GM15510 (cell line): ENCODE results near the gene EPOP.

Experiments
- POLR2A ChIP-seq: IDR thresholded peaks from 3 replicates; pipeline ENCODE4 v1.6.1; 2011; ENCODE audit warnings: borderline replicate concordance; ENCODE audit not compliant: insufficient read length; ENCODE audit errors: extremely low read depth

EPOP gene

DNA sequence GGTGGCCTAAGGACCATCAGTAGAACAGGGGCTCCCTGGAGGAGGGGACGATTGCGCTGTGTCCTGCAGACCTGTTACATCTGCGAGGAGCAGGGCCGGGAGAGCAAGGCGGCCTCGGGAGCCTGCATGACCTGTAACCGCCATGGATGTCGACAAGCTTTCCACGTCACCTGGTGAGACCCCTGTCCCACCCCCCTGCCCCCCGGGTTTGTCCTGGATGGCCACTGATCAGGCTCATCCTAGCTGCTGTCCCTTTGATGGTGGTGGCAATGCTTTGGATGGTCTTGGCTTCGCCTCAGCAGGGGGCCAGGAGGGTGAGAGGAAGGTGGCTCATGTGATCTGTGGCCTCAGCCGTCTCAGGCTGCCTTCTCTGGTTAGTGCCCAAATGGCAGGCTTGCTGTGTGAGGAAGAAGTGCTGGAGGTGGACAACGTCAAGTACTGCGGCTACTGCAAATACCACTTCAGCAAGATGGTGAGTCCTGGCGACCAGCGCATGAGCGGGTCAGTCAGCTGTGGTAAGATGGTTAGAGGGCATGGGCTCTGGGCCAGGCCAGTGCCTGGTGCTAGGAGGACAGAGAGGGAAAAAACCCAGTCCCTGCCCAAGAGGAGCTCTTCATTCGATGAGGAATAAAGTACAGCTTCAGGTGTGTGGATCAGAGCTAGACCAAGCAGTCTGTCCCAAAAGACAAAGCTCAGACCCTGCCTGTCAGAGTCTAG, 34.5 kb upstream of the EPOP start:
- TF ChIP-seq POLR2A = no peak

DNA sequence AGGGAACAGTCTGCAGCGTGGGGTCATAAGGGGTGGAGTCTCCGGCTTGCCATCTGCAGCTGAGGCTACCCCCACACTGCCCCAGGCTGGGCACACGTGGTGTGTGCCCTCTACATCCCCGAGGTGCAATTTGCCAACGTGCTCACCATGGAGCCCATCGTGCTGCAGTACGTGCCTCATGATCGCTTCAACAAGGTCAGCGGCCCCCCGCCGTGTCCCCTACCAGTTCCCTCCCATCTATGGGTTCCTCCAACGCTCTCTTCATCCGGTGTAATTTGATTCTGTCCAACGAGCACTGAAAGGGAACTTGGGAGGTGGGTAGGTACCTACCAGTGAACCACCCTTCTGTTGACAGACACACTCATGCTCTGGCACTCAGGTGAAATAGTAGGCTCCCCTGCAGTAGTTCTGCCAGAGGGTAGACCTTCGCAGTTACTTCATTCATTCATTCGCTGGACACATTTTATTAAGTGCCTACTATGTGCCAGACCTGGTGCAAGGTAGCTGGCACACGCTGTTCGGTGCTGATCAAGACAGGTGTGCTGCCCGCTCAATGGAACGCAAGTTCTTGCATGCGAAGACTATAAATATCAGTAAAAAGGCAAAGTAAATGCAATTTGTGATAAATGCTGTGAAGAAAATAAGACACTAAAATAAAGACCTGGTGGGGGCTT, 33.1 kb upstream of the EPOP start:
- no peak for TF ChIP-seq POLR2A

DNA sequence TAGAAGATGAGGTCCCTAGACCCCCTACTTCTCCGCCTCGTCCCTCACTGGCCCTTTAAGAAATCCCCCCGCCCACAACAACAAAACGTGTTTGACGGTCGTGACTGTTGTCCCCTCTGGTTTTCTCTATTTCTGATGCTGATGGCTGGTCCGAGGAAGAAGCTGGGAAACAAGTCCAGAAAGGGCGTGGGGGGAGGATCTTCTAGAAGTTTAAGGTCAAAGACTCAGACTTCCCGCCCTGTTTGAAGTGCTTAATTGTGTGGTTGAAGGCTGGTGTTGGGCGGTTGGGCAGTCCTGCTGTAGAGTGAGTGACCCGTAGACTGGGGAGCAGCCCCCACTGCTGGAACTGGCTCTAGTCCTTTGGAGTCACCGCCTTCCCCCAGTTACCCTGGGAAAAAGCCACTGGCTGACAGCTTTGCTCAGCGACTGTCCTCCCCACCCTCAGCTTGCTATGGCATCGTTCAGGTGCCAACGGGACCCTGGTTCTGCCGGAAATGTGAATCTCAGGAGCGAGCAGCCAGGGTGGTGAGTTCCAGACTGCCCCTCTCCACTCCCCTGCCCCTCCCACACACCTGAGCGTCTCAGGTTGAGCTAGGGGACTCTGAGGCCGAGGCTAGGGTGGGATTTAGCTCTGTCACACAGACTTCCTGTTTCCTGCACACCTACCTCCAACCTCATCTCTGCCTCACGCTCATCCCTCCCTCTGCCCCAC, 31.9 kb upstream of the EPOP start:
- no peak for TF ChIP-seq POLR2A

DNA sequence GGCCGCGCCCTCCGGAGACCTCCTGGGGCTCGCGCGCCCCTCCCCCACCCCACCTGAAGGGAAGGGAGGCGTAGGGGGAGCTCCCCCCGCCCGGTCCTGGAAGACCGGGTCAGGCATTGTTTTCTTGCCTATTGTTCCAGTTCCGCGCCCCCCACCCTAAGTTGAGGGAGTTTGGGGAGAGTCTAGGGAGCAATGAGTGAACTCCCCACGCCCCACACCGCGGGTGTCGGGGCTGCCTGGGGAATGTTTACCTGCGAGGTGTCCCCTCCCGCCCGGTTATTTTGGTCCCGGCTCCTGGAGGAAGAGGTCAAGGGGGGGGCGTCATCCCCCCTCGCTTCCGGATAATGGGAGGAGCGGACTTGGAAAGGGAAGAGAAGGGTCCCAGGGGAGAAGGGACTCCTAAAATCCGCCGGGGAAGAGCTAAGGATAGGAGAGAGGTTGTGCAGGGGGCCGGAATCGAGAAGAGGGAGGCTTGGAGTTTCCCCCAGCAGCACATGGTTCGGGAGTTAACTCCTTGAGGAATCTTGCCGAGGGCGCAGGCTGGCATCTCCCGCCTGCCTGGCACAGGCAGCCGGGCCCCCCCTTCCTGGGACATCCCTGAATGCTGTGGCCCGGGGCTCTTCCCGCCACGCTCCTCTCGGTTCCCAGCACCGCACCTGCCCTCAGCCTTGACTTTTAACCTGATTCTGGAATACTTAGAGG, 31.2 kb upstream of the EPOP start:
- no peak for TF ChIP-seq POLR2A

DNA sequence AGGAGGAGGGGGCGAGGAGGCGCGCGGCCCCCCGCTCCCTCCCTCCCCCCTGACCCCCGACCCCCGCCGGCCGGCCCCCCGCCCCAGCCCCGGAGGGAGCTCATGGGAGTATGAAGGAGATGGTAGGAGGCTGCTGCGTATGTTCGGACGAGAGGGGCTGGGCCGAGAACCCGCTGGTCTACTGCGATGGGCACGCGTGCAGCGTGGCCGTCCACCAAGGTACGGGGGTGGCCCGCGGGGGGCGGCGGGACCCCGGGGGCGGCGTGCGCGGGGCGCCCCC, 30.7 kb upstream of the EPOP start:
- TF ChIP-seq POLR2A = no peak

DNA sequence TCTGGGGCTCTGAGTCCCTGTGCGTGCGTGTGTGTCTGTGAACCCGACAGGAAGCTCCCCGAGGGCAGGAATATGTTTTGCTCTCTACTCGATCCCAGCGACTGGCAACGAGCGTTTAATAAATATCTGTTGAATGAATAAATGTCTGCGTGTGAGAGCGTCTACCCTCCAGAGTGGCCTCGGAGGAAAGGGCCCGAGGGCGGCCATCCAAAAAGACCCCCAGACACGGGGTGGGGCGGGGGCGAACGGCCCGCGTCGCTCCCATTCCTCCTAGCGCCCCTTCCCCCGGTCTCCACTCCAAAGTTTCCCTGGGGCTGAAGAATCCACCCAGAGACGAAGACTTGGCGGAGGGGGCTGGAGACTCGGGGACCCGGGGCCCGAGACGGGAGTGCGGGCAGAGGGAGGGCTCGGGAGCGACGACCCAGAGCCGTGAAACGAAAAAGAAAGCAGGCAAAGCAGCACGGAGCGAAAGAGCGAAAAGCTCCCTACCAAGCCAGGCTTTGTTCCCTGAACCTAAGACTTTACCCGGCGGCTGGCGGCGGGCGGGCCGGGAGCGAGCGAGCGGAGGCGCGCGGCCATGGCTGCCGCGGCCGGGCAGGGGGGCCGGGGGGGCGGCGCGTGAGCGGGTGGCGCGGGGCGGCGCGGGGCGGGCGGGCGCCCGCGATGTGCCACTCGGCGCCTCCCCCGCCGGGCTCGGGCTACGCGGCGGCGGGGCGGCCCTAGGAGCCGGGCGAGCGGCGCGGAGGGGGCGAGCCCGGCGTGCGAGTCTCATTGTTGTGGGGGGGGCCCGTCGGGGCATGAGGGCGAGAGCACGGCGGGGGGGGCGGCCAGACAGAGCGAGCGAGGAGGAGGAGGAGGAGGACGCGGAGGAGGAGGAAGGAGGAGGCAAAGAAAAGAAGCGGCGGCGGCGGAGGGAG, 30.1 kb upstream of the EPOP start, which contains the start of gene MLLT6:
Gene MLLT6 (plus strand): TSS at position 668 of the 917 bp plus-strand sequence. CDS start 360 bp downstream, outside the sequence.
- TF ChIP-seq POLR2A = peak; percentile 51

DNA sequence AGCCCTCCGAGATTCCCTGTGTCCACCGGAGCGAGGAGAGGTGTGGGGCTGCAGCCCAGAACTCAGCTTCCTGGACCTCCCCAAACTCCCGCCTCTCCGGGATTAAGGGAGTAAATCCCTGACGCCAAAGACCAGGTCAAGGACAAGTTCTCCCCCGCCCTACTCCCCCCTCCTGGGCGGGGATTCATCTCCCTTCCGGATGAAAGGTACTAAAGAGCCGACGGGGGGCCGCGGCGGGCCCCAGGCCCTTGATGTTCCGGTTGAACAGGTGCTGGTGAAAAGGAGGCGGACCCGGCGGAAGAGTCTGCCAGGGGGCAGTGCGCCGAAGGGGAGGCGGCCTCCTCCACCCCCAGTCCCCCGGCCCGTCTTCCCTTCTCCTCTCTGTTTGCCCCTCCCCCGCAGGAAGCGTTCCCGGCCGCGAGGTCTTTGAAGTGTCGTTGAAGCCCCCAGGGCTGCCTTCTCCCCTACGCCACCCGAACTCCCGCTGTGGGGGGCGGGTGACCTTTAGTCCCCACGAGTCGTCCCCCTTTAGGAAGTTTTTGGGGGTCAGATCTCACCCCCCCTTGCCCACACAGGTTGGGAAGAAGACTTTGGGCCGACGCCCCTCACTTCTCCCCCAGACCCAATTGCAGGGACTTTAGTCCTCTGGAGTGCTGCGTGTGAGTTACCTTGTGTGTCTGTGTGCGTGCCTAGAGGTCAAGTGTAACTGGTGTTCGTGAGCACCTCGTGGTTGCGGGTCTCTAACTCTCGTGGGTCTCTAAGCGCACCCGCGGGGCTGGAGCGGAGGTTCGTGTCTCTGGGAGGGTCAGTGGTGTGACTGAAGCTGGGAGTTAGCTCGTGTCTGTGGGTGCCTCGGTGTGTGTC, 29.2 kb upstream of the EPOP start:
- TF ChIP-seq POLR2A = peak; percentile 58

DNA sequence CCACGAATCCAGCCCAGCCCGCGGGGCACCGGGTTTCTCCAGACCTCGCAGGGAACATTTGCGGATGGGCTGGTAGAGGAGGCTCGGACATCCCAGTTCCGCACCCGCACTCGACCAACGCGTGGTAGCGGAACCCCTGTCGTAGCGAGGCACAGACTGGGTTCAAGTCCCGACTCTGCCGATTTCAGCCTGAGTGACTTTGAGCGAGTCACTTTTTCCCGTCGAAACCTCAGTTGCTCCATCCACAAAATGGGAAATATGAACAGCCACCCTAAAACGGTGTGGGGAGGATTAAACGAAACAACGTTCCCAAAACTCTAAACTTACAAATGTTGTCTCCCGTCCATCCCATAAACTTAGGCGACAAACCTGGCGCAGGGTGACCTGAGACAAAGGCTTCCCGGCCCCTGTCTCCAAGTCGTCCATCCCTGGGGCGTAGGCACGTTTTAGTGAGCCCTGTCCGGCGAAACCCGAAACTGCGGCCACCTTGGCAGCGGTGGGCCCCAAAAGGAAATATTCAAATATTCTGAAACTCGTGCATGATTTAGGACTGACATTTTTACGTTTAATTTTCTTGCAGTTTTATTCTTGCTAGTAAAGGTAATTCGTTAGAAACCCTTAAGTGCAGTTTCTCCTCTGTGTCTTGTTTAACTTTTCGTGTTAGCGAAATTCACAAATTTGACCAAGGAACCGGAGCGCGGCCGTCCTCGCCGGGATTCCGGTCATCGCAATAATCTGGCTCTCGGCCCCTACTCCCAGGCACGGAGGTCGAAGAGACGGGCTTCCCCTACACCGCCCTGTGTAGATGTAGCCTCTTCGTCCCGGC, 28.4 kb upstream of the EPOP start:
- peak; percentile 47 for TF ChIP-seq POLR2A

DNA sequence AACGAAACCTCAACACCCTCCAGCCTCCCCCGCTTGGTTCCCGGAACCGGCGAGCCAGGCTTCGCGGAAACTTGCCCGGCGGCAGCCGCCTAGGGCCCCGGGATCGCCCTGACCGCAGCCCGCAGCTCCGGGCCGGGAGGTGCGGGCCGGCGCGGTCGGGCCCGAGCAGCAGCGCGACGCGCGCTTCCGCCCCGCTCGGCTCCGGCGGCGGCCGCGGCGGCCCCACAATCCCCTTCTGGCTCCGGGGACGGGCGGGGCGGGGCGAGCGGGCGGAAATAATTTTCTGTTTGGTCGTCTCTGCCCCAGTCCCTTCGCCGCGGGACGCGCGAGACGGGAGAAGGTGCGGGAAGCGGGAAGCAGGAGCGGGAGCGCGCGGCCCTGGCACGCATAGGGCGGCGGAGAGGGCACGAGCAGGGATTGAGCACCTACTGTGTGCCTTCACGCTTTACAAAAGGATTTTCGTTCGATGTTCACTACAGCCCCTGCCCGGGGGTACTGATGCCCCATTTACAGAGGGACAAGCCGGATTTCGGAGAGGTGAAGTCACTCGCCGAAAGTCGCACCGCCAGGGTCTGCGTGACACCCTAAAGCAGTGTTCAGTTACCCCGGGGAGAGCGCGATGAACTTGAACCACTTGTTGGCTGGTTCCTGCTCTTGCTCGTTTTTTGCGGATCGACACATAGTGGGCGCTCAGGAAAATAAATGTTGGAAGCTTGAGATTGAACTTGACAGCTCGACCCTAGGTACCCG, 27.6 kb upstream of the EPOP start:
- peak; percentile 85 for TF ChIP-seq POLR2A

DNA sequence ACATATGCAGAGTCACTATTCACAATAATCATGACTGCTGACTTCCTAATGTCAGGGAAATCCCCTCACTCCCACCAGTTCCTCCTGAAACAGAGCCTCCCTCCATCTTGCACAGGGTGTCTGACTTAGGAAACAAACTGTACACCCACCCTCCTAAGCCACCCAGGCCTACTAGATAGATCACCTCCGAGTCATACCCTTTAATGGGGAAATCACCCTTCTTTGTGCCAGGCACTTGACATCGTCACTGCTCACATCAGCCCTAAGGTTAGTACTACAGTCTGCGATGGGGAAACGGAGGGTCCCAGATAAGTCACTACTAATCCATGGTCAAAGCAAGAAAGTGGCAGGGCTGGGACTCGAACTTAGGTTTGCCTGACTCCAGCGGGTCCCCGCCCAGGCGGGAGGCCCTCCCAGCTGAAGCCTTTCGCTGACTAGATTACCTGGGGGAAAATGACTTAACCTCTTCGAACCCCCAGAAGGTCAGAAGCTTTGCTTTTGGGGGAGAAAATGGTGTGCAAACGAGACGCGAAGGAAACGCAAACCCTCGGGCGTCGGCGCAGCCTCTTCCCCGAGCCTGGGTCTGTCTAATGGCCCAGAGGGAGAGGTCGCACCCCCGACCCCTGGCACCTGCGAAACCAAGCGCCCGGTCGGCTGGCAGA, 26.9 kb upstream of the EPOP start:
- peak; percentile 23 for TF ChIP-seq POLR2A

DNA sequence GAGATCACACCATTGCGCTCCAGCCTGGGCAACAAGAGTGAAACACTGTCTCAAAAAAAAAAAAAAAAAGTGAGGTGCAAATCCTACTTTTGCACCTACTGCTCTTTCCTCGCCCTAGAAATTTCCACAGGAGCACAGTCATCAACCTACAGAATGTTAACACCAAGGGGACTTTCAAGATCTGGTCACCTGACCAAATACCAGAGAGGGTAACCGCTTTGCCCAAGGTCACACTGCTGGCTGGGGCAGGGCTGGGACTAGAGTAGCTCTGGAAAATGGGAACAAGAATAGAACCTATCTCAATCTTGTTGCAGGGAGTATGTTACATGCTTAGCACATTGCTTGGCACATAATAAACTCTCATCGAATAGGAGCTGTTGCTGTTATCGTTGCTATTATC, 24.0 kb upstream of the EPOP start:
- TF ChIP-seq POLR2A = no peak
